Left lung (tissue), 10 donors: ENCODE measurements around the gene TMEM266. TPM values are rescaled to one million over a fixed set of nuclear protein-coding genes. Genes with fewer than 3 reads are reported as not detected.

Experiments used
- ATAC-seq: fragments of 200-7000 bp; cut with Tn5 transposase; one replicate; pipeline ENCODE4 v1.9.1; 2020; ENCODE audit warnings: moderate library complexity
- DNase-seq, 4 donors: peaks; one replicate each; pipeline ENCODE4 v3.0.0-alpha.2; 2013 to 2020
- H3K27ac ChIP-seq, 2 donors: fragments of 200-600 bp; sonication (generic) in 1 of 2; one replicate each; pipeline versions ENCODE4 v1.5.0 to v1.8.0; 2020 to 2021
- H3K27me3 ChIP-seq, 2 donors: fragments of 200-600 bp; sonication (generic) in 1 of 2; one replicate each; pipeline versions ENCODE4 v1.5.0 to v1.8.0; 2020 to 2021
- H3K36me3 ChIP-seq, 2 donors: fragments of 200-600 bp; sonication (generic) in 1 of 2; one replicate each; pipeline versions ENCODE4 v1.5.0 to v1.8.0; 2020 to 2021
- H3K4me1 ChIP-seq, 2 donors: fragments of 200-600 bp; one replicate each; pipeline ENCODE4 v1.8.0; 2021
- H3K4me3 ChIP-seq, 2 donors: fragments of 200-600 bp; sonication (generic) in 1 of 2; one replicate each; pipeline versions ENCODE4 v1.5.0 to v1.8.0; 2020 to 2021; ENCODE audit warnings: mild to moderate bottlenecking in 1 of 2
- H3K9me3 ChIP-seq, 2 donors: fragments of 200-600 bp; sonication (generic) in 1 of 2; one replicate each; pipeline versions ENCODE4 v1.5.0 to v1.8.0; 2020 to 2021
- CTCF ChIP-seq, 2 donors: fragments of 200-600 bp; sonication (generic) in 1 of 2; IDR thresholded peaks; one replicate each; pipeline versions ENCODE4 v1.5.0 to v1.8.0; 2021; ENCODE audit warnings: antibody characterized with exemption in 2 of 2
- intact Hi-C, 2 donors: fragments of 100-400 bp; cut with DNase I; formaldehyde crosslinking; loops; one replicate each; pipeline versions ENCODE4 v1.11.2 to v1.14.2; 2022
- polyA plus RNA-seq, 6 donors: library from polyadenylated mRNA; unstranded; fragments of 120-200 nt; gene quantifications; one replicate each; pipeline ENCODE4 v1.2.1, GENCODE V29; 2013; ENCODE audit not compliant: insufficient read length in 6 of 6
- total RNA-seq, 2 donors: library from RNA; stranded (reverse); fragmentation: NEBNext Ultra II Directional; extraction: Animal tissue kit (Norgen Biotek cat#: 25700); gene quantifications; one replicate each; pipeline ENCODE4 v1.2.1, GENCODE V29; 2021
- donor health status: DM: no; HTN: yes; CAD: no.
- donor health status: DM: no; HTN: no; CAD: no.

The TMEM266 gene
- total and polyA plus RNA-seq, 8 donors, result 1.1 to 2.9 (median 2.3) TPM

GRCh38 chr15:76195506-76196268 is 135.9 kb downstream of the TMEM266 start:
- no peak overlapping the region for H3K4me3 ChIP-seq
- intact Hi-C loops, result no loop called here

GRCh38 chr15:76196269-76197231 is 136.8 kb downstream of the TMEM266 start:
- no peak overlapping the region for H3K27ac ChIP-seq
- H3K9me3 ChIP-seq, result no peaks in the 10 kb centered on the region
- ATAC-seq, result peak; percentile 83
- TF ChIP-seq CTCF (IDR thresholded peaks at IDR 0.05), result no peak
- intact Hi-C loops, result no loop called here
- peaks cover 0 to 7% of the 10 kb centered on the region in 2 donors for H3K4me1 ChIP-seq
- H3K4me3 ChIP-seq, result no peak overlapping the region
- H3K27me3 ChIP-seq, result peaks cover 0 to 26% of the 10 kb centered on the region in 2 donors
- peak in 2 of 4 donors; percentile 21 to 45 for DNase-seq
- no peaks in the 10 kb centered on the region for H3K36me3 ChIP-seq

More at GRCh38 chr15:76195506-76196268, 135.9 kb downstream of the TMEM266 start:
- Histone ChIP-seq H3K4me1 (peaks cover 0 to 14% of the 10 kb centered on the region in 2 donors), H3K36me3 (no peaks in the 10 kb centered on the region), H3K27ac (no peak overlapping the region), H3K27me3 (peaks cover 0 to 34% of the 10 kb centered on the region in 2 donors), H3K9me3 (no peaks in the 10 kb centered on the region)
- no peak for TF ChIP-seq CTCF (IDR thresholded peaks at IDR 0.05)
- ATAC-seq (no peak), DNase-seq (no peak)

- TF ChIP-seq CTCF (IDR thresholded peaks at IDR 0.05), result no peak
- intact Hi-C loops, result no loop called here
- ATAC-seq, result no peak
Measured at GRCh38 chr15:76197703-76198455, 138.1 kb downstream of the TMEM266 start.

GRCh38 chr15:76198456-76199105 is 138.8 kb downstream of the TMEM266 start:
- intact Hi-C loops, result no loop called here
- Histone ChIP-seq H3K4me3 (no peak overlapping the region), H3K9me3 (no peaks in the 10 kb centered on the region), H3K36me3 (peaks cover 0 to 2% of the 10 kb centered on the region in 2 donors), H3K4me1 (peaks cover 0 to 7% of the 10 kb centered on the region in 2 donors), H3K27ac (no peak overlapping the region), H3K27me3 (peaks cover 0 to 6% of the 10 kb centered on the region in 2 donors)
- TF ChIP-seq CTCF (IDR thresholded peaks at IDR 0.05), result no peak
- DNase-seq, result no peak
- ATAC-seq, result no peak

More at GRCh38 chr15:76197703-76198455, 138.1 kb downstream of the TMEM266 start:
- Histone ChIP-seq H3K27ac (no peak overlapping the region), H3K36me3 (no peaks in the 10 kb centered on the region), H3K4me3 (no peak overlapping the region), H3K4me1 (peaks cover 0 to 7% of the 10 kb centered on the region in 2 donors), H3K27me3 (peaks cover 0 to 13% of the 10 kb centered on the region in 2 donors), H3K9me3 (no peaks in the 10 kb centered on the region)
- no peak for DNase-seq
